Stimulated activated CD8-positive, alpha-beta memory T cell treated with anti-CD3 and anti-CD28 coated beads, Interleukin-7, amount 100 ng/mL, for 4 hours (primary cell): ENCODE results near the gene ADAD2.

Experiments used
- DNase-seq, 2 donors: peaks; one replicate each; pipeline ENCODE4 v3.0.0-alpha.2; 2020; ENCODE audit warnings: low read depth in 2 of 2

The ADAD2 gene

DNA sequence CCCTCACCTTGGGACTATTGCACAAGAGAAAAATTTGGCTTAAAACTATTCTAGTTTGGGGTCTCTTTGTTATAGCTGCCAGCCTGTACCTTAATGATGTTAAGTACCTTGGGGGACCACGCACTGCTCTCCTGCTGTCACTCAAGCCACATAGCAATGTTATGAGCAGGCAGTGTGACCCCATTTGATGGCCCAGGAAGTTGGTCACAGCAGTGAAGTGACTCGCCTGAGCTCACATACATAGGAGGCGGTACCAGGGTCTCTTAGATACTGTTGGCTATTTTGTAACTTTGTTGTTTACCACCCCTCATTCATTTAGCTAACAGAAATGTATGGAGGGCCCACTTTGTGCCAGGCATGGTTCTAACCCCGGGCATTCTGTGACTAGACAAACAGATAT, 32.5 kb downstream of the ADAD2 start:
- no peak for DNase-seq

GRCh38 chr16:84224554-84224953, 33.6 kb downstream of the ADAD2 start:
- DNase-seq, result no peak

DNA sequence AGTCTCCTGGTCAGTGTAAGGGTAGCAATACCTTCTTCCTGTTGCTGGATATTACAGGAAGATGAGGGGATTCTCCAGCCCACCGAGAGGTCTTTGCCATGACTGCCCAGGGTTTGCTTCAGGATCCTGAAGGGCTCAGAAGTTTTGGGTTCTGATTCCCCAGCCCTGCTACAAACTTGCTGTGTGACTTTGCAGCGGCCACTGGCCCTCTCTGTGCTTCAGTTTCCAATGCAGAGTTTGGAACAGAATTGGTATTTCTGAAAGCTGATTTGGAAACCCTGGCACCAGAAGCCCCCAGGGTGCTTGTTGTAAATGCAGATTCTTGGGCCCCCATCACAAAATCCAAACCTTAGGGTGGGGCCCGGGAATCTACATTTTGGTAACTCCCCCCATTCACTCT, 34.2 kb downstream of the ADAD2 start:
- DNase-seq, result no peak

GRCh38 chr16:84225571-84225970, 34.6 kb downstream of the ADAD2 start:
- DNase-seq, result no peak

DNA sequence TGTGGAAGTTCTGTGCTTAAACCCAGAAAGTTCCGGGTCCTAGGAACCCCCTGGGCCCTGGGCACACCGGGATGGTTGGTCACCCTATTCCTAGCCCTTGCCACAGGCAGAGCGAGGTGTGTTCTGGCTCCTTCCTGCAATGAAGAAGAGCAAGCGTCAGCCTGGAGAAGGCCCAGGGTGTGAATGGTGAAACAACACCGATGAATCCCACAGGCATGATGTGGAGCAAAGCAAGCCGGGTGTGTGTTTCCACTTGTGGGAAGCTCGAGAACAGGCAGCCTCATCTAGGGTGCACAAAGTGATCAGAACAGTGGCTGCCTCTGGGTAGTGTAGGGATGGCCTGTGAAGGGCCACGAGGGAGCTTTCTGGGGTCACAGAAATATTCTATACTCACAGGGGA, 35.1 kb downstream of the ADAD2 start:
- DNase-seq, result no peak

DNA sequence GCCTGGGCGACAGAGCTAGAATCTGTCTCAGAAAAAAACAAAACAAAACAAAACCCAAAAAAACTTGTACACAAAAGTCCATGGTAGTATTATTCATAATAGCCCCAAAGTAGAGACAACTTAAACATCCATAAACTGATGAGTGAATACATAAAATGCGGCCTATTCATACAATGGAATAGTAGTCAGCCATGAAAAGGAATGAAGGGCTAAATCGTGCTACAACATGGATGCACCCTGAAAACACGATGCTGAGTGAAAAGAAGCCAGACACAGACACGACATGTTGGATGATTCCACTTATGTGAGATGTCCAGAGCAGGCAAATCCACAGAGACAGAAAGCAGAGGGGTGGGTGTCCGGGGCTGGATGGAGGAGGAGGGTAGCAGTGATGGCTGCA, 36.6 kb downstream of the ADAD2 start:
- no peak for DNase-seq

- no peak for DNase-seq
These were observed 37.4 kb downstream of the ADAD2 start for GRCh38 chr16:84228256-84228838.

- DNase-seq, result no peak
These were observed 38.5 kb downstream of the ADAD2 start for GRCh38 chr16:84229471-84229870.

GRCh38 chr16:84232060-84232459, 41.1 kb downstream of the ADAD2 start:
- DNase-seq, result no peak

- DNase-seq, result no peak
These were observed 42.0 kb downstream of the ADAD2 start for GRCh38 chr16:84232969-84233368.

DNA sequence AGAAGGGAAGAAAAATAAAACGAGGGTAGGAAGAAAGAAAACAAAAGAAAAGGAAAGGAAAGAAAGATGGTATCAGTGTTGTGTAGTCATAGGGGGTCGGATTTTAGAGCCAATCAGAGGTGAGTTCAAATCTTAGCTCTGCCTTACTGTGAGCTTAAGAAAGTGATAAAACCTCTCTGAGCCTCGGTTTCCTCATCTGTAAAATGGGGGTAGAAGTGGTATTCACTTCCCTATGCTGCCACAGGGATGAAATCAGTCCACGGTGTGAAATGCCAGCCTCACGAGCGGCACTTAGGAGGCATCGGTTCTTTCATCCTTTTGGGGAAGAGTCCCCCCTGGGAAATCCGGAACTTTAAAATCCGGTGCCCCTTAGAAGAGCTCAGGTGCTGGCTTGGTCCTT, 42.8 kb downstream of the ADAD2 start:
- no peak for DNase-seq

- DNase-seq, result no peak
These were observed 43.6 kb downstream of the ADAD2 start for GRCh38 chr16:84234321-84235241.

- DNase-seq, result no peak
These were observed 45.7 kb downstream of the ADAD2 start for GRCh38 chr16:84236671-84237070.

DNA sequence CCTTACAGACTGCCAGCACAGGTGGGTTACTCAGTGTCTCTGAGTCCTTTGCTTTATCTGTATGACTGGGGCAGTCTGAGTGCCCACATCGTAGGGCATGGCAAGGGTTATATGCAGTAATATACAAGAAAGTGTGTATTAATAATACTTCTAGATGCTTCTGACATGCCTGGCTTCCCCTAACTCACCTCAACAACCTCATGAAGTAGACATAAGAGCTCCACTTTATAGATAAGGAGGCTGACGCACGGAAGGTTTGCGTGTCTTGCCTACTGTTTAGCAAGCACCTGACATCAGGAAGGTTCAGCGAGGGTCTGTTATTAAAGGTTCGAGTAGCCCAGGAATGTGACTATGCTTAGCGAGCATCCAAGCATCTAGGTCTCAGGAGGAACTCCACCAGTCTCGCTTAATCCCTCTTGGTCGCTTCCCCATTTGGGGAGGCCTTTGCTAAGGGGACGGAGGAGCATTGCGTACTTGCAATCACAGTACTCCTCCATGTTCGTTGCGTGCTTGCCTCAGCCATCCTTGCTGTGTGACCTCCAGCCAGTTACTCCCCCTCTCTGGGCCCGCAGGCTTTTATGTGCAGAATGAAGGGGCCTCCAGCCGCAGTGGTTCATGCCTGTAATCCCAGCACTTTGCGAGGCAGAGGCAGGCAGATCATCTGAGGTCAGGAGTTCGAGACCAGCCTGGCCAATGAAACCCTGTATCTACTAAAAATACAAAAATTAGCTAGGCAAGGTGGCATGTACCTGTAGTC, 47.2 kb downstream of the ADAD2 start:
- DNase-seq, result no peak

- no peak for DNase-seq
These were observed 48.3 kb downstream of the ADAD2 start for GRCh38 chr16:84239141-84239769.

GRCh38 chr16:84239909-84240308, 49.0 kb downstream of the ADAD2 start, which contains the start of gene KCNG4:
KCNG4 (minus strand) TSS chr16:84240012; CDS start chr16:84237485, 2,527 bp downstream.
- no peak for DNase-seq

DNA sequence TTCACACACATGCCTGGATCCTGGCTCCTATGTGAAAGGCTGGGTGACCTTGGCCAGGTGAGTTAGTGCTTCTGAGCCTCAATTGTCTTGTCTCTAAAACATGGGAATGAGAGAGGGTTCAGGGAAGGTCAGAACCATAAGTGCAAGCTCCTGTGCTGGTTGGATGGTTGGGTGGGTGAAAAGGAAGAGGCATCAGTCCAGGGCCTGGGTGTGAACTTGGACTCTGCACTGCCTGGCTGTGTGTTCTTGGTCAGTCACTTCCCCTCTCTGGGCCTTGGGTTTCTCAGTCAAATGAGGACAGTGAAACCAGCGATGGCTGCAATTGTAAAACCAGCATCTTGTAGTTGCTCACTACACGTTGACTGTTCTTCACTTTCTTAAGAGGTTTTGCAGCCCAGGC, 49.5 kb downstream of the ADAD2 start:
- DNase-seq, result no peak

DNA sequence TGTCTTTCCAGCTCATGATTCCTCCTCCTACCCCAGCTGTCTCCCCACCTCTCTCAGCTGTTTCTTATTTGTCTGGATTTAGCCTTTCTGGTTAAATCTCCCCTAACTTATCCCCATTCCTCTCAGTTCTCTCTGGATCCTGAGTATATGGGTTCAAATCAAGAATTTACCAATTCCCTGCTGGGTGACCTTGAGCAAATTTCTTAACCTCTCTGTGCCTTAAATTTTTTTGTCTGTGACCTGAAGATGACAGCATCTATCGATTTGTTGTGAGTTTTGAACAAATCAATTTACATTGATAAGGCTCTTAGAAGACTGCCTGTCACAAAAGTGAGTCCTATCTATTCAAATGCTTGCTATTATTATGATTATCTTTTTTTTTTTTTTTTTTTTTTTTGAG, 50.8 kb downstream of the ADAD2 start:
- no peak for DNase-seq

- no peak for DNase-seq
These were observed 51.9 kb downstream of the ADAD2 start for GRCh38 chr16:84242839-84243238.

DNA sequence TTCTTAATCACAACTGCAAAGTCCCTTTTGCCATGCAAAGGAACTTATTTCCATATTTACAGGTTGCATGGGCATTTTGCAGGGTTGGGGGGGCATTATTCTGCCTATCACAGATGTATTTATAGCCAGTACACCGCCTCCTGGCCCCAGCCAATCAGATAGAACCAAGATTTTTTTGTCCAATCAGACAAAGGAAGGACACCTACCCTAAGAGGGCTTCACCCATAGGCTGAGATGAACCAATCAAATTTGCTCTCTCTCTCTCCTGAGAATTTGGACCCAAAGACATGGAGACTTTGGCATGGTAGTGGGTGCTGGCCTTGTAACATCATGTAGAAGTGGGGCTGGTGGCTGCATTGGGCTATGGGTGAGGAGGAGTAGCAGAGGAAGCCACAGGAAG, 52.8 kb downstream of the ADAD2 start:
- DNase-seq, result no peak

GRCh38 chr16:84244728-84245127, 53.8 kb downstream of the ADAD2 start:
- DNase-seq, result no peak
